HCT116 (cell line): Measurements from ENCODE around the gene PDLIM3. TPM values are rescaled to one million over a fixed set of nuclear protein-coding genes. Genes with fewer than 3 reads are reported as not detected.

Source experiments
- ATAC-seq: fragments of 200-7000 bp; cut with Tn5 transposase; 2 replicates; pipeline ENCODE4 v1.9.1; 2020; ENCODE audit warnings: mild to moderate bottlenecking, moderate library complexity
- BruUV-seq: library from RNA; stranded (reverse); fragments of 400-500 nt; replicated peaks from 2 replicates; lab custom pipeline; 2021; lab: Mats Ljungman, UMichigan
- CTCF ChIA-PET: fragments of 300-600 bp; sonication (Branson Sonifier 250); formaldehyde crosslinking; loops from one replicate; lab custom pipeline; 2021; ENCODE audit warnings: antibody characterized with exemption; lab: Charles Lee
- POLR2A ChIA-PET: fragments of 300-600, 350-600 bp; sonication (Branson Sonifier 250); formaldehyde crosslinking; loops from one replicate; lab custom pipeline; 2021; ENCODE audit warnings: antibody characterized with exemption; lab: Charles Lee
- RAD21 ChIA-PET, 2 experiments: fragments of 300-600 bp; sonication (Branson Sonifier 250); formaldehyde crosslinking; loops; one replicate each; lab custom pipeline; 2023; ENCODE audit warnings: low total read pairs in 2 of 2; ENCODE audit not compliant: uncharacterized antibody in 2 of 2, unreplicated experiment in 2 of 2, low non-redundant PET in 1 of 2; lab: Charles Lee
- DNase-seq: peaks from one replicate; pipeline ENCODE4 v3.0.0-alpha.2; 2010; ENCODE audit warnings: low read depth, low spot score
- H2AFZ ChIP-seq: fragments of 200-600 bp; shearing (Covaris generic), sonication (generic); 2 replicates; pipeline ENCODE4 v1.6.1; 2017; ENCODE audit warnings: low read depth, mixed run types, mixed read lengths, antibody characterized with exemption, low read length; ENCODE audit not compliant: poor library complexity, severe bottlenecking
- H3K27ac ChIP-seq: 2 replicates; pipeline ENCODE4 v1.5.1; 2012; ENCODE audit warnings: low read depth, low read length
- H3K27me3 ChIP-seq: fragments of 200-600 bp; sonication (generic); 2 replicates; pipeline ENCODE4 v1.6.1; 2016; ENCODE audit warnings: mixed run types, low read length, mixed read lengths; ENCODE audit not compliant: insufficient read depth
- H3K36me3 ChIP-seq, 2 experiments: fragments of 200-500 bp in 1 of 2; fragments of 200-600 bp in 1 of 2; sonication (Bioruptor generic) in 1 of 2; sonication (generic) in 1 of 2; 2 replicates each; pipeline versions ENCODE4 v1.5.1 to v1.6.1; 2014 to 2016; ENCODE audit warnings: low read length in 2 of 2, inconsistent platforms in 1 of 2, mixed read lengths in 1 of 2, mixed run types in 1 of 2; ENCODE audit not compliant: insufficient read depth in 2 of 2, control insufficient read depth in 1 of 2
- H3K4me1 ChIP-seq, 2 experiments: fragments of 200-600 bp in 1 of 2; sonication (generic) in 1 of 2; 2 replicates each; pipeline versions ENCODE4 v1.5.1 to v1.6.1; 2012 to 2017; ENCODE audit warnings: low read length in 2 of 2, inconsistent platforms in 1 of 2, mild to moderate bottlenecking in 1 of 2, mixed read lengths in 1 of 2, mixed run types in 1 of 2, moderate library complexity in 1 of 2; ENCODE audit not compliant: insufficient read depth in 2 of 2, control insufficient read depth in 1 of 2
- H3K4me2 ChIP-seq: fragments of 200-600 bp; sonication (generic); 2 replicates; pipeline ENCODE4 v1.6.1; 2017; ENCODE audit warnings: mixed run types, low read length, mixed read lengths
- H3K4me3 ChIP-seq, 2 experiments: fragments of 200-600 bp in 1 of 2; sonication (generic) in 1 of 2; replicated peaks in 1 of 2; 2 replicates each; pipeline ENCODE4 v1.5.1; 2011 to 2016; ENCODE audit warnings: low read length in 2 of 2, control low read depth in 1 of 2, low read depth in 1 of 2, mild to moderate bottlenecking in 1 of 2, mixed read lengths in 1 of 2, mixed run types in 1 of 2
- H3K79me2 ChIP-seq: fragments of 200-600 bp; sonication (generic); 2 replicates; pipeline ENCODE4 v1.6.1; 2017; ENCODE audit warnings: mild to moderate bottlenecking, mixed run types, low read length, moderate library complexity, mixed read lengths; ENCODE audit not compliant: insufficient read depth
- H3K9ac ChIP-seq: fragments of 200-600 bp; sonication (generic); 2 replicates; pipeline ENCODE4 v1.6.1; 2016; ENCODE audit warnings: low read length, mixed read lengths
- H3K9me2 ChIP-seq: fragments of 200-600 bp; sonication (generic), shearing (Covaris generic); 2 replicates; pipeline ENCODE4 v1.6.1; 2017; ENCODE audit warnings: mixed run types, mild to moderate bottlenecking, moderate library complexity; ENCODE audit not compliant: insufficient read depth
- H3K9me3 ChIP-seq, 2 experiments: fragments of 200-500 bp in 1 of 2; fragments of 200-600 bp in 1 of 2; sonication (Bioruptor generic) in 1 of 2; sonication (generic) in 1 of 2; 2 replicates each; pipeline ENCODE4 v1.6.1; 2014 to 2017; ENCODE audit warnings: low read length in 2 of 2, mixed read lengths in 2 of 2, inconsistent platforms in 1 of 2, low read depth in 1 of 2, mild to moderate bottlenecking in 1 of 2, mixed run types in 1 of 2, moderate library complexity in 1 of 2; ENCODE audit not compliant: control insufficient read depth in 1 of 2, insufficient read depth in 1 of 2
- H4K20me1 ChIP-seq: fragments of 200-600 bp; sonication (generic), shearing (Covaris generic); 2 replicates; pipeline ENCODE4 v1.6.1; 2017; ENCODE audit warnings: mixed run types, mild to moderate bottlenecking, moderate library complexity; ENCODE audit not compliant: insufficient read depth
- CBX3 ChIP-seq: IDR thresholded peaks from 2 replicates; pipeline ENCODE4 v1.6.1; 2012; ENCODE audit warnings: low read depth
- CEBPB ChIP-seq: IDR thresholded peaks from 2 replicates; pipeline ENCODE4 v1.6.1; 2012; ENCODE audit warnings: low read depth
- EGR1 ChIP-seq: IDR thresholded peaks from 2 replicates; pipeline ENCODE4 v1.6.1; 2012; ENCODE audit warnings: low read depth
- ELF1 ChIP-seq: IDR thresholded peaks from 2 replicates; pipeline ENCODE4 v1.6.1; 2012; ENCODE audit warnings: low read depth, borderline replicate concordance
- EZH2phosphoT487 ChIP-seq: fragments of 200-600 bp; IDR thresholded peaks from 2 replicates; pipeline ENCODE4 v1.6.1; 2018; ENCODE audit warnings: antibody characterized with exemption, borderline replicate concordance
- JUND ChIP-seq: IDR thresholded peaks from 2 replicates; pipeline ENCODE4 v1.6.1; 2012
- POLR2AphosphoS5 ChIP-seq: IDR thresholded peaks from 2 replicates; pipeline ENCODE4 v1.6.1; 2011; ENCODE audit warnings: mild to moderate bottlenecking, low read depth, low read length, moderate library complexity
- SIN3A ChIP-seq: IDR thresholded peaks from 2 replicates; pipeline ENCODE4 v1.6.1; 2012; ENCODE audit warnings: low read depth
- SP1 ChIP-seq: IDR thresholded peaks from 2 replicates; pipeline ENCODE4 v1.6.1; 2012; ENCODE audit warnings: low read depth
- SRF ChIP-seq: IDR thresholded peaks from 2 replicates; pipeline ENCODE4 v1.6.1; 2012; ENCODE audit warnings: low read depth
- TCF7L2 ChIP-seq: IDR thresholded peaks from 2 replicates; pipeline ENCODE4 v1.7.0; 2011; ENCODE audit warnings: borderline replicate concordance, inconsistent platforms; ENCODE audit not compliant: insufficient read depth, insufficient read length; ENCODE audit errors: extremely low read depth
- YY1 ChIP-seq: IDR thresholded peaks from 2 replicates; pipeline ENCODE4 v1.6.1; 2011; ENCODE audit warnings: low read length, low read depth, moderate library complexity, mild to moderate bottlenecking; ENCODE audit not compliant: insufficient replicate concordance; ENCODE audit errors: extremely low read depth
- ZFX ChIP-seq: fragments of 450-650 bp; IDR thresholded peaks from 2 replicates; pipeline ENCODE4 v1.6.1; 2017
- ZNF274 ChIP-seq: fragments of 200-500 bp; sonication (Bioruptor generic); IDR thresholded peaks from 2 replicates; pipeline ENCODE4 v1.6.1; 2014; ENCODE audit warnings: mild to moderate bottlenecking, low read depth, low read length, inconsistent platforms
- intact Hi-C: fragments of 100-400 bp; cut with micrococcal nuclease; formaldehyde crosslinking; loops from 2 replicates; pipeline ENCODE4 v1.10.0; 2022
- total RNA-seq: library from RNA; stranded (reverse); gene quantifications from one replicate; pipeline ENCODE4 v1.2.1, GENCODE V29; 2021; ENCODE audit not compliant: unreplicated experiment
- TF ChIP-seq, protein P1 (sequence below): IDR thresholded peaks from 2 replicates; pipeline ENCODE4 v1.6.1; 2012; ENCODE audit warnings: low read depth
- TF ChIP-seq, protein P2 (sequence below), 3 experiments: fragments of 200-600 bp in 1 of 3; sonication (generic) in 1 of 3; IDR thresholded peaks in 2 of 3; conservative IDR thresholded peaks in 1 of 3; 2 replicates each; pipeline ENCODE4 v1.5.1; 2012 to 2017; ENCODE audit warnings: low read depth in 2 of 3, low read length in 2 of 3, antibody characterized with exemption in 1 of 3, borderline replicate concordance in 1 of 3, control low read depth in 1 of 3, mild to moderate bottlenecking in 1 of 3, mixed read lengths in 1 of 3, mixed run types in 1 of 3, moderate library complexity in 1 of 3; ENCODE audit not compliant: insufficient read depth in 1 of 3
- TF ChIP-seq, protein P3 (sequence below): IDR thresholded peaks from 2 replicates; pipeline ENCODE4 v1.6.1; 2012
- TF ChIP-seq, protein P4 (sequence below): IDR thresholded peaks from 2 replicates; pipeline ENCODE4 v1.6.1; 2012

PDLIM3 gene
- total RNA-seq, 1 experiment from 2014 or later, result 11.5 TPM

DNA sequence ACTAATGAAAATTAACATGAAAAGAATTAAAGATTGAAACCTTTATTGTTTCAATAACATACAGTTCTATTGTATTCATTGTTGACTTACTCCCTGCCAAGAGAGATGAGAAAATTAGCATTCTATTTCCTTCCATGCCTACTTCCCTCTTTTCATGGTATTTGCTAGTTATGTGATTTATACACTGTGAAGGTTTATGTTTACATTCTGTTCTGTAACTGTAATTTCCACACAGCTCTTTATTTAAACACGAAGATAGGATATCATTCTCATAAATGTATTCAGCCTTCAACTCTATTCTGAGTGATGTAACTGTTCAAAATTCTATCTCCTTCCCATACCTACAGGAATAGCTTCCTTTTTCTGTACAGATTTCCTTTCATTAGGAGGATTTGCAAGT lies 70.4 kb downstream of the PDLIM3 start:
- intact Hi-C loops, result no loop called here
- H3K27ac ChIP-seq, result no peak overlapping the region
- H2AFZ ChIP-seq, result no peak overlapping the region
- RAD21 ChIA-PET, result no interaction called here
- H3K79me2 ChIP-seq, result no peaks in the 10 kb centered on the region
- DNase-seq (no peak), ATAC-seq (no peak)
- POLR2A ChIA-PET, result no interaction called here
- no peaks in the 10 kb centered on the region for H3K9me3 ChIP-seq
- H3K4me1 ChIP-seq, result no peaks in the 10 kb centered on the region
- no peaks in the 10 kb centered on the region for H3K27me3 ChIP-seq
- no peak overlapping the region for H3K4me3 ChIP-seq
- H4K20me1 ChIP-seq, result no peaks in the 10 kb centered on the region
- H3K9me2 ChIP-seq, result no peaks in the 10 kb centered on the region
- no TSS peak for BruUV-seq
- TF ChIP-seq, protein P1, sequence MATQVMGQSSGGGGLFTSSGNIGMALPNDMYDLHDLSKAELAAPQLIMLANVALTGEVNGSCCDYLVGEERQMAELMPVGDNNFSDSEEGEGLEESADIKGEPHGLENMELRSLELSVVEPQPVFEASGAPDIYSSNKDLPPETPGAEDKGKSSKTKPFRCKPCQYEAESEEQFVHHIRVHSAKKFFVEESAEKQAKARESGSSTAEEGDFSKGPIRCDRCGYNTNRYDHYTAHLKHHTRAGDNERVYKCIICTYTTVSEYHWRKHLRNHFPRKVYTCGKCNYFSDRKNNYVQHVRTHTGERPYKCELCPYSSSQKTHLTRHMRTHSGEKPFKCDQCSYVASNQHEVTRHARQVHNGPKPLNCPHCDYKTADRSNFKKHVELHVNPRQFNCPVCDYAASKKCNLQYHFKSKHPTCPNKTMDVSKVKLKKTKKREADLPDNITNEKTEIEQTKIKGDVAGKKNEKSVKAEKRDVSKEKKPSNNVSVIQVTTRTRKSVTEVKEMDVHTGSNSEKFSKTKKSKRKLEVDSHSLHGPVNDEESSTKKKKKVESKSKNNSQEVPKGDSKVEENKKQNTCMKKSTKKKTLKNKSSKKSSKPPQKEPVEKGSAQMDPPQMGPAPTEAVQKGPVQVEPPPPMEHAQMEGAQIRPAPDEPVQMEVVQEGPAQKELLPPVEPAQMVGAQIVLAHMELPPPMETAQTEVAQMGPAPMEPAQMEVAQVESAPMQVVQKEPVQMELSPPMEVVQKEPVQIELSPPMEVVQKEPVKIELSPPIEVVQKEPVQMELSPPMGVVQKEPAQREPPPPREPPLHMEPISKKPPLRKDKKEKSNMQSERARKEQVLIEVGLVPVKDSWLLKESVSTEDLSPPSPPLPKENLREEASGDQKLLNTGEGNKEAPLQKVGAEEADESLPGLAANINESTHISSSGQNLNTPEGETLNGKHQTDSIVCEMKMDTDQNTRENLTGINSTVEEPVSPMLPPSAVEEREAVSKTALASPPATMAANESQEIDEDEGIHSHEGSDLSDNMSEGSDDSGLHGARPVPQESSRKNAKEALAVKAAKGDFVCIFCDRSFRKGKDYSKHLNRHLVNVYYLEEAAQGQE, result no peak
- TF ChIP-seq ZFX (no peak), ELF1 (no peak), SRF (no peak), CEBPB (no peak), ZNF274 (no peak), EZH2phosphoT487 (no peak), CBX3 (no peak), YY1 (no peak), SIN3A (no peak), SP1 (no peak), TCF7L2 (no peak), JUND (no peak), POLR2AphosphoS5 (no peak), EGR1 (no peak)
- TF ChIP-seq, protein P2, sequence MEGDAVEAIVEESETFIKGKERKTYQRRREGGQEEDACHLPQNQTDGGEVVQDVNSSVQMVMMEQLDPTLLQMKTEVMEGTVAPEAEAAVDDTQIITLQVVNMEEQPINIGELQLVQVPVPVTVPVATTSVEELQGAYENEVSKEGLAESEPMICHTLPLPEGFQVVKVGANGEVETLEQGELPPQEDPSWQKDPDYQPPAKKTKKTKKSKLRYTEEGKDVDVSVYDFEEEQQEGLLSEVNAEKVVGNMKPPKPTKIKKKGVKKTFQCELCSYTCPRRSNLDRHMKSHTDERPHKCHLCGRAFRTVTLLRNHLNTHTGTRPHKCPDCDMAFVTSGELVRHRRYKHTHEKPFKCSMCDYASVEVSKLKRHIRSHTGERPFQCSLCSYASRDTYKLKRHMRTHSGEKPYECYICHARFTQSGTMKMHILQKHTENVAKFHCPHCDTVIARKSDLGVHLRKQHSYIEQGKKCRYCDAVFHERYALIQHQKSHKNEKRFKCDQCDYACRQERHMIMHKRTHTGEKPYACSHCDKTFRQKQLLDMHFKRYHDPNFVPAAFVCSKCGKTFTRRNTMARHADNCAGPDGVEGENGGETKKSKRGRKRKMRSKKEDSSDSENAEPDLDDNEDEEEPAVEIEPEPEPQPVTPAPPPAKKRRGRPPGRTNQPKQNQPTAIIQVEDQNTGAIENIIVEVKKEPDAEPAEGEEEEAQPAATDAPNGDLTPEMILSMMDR (IDR thresholded peaks at IDR 0.05 in 2 of 3, conservative IDR thresholded peaks at IDR 0.05 in 1 of 3; ENCODE audit: borderline replicate concordance in 1 of 3, insufficient read depth in 1 of 3, low read depth in 2 of 3, low read length in 2 of 3), result no peak
- TF ChIP-seq, protein P3, sequence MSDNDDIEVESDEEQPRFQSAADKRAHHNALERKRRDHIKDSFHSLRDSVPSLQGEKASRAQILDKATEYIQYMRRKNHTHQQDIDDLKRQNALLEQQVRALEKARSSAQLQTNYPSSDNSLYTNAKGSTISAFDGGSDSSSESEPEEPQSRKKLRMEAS, result no peak
- TF ChIP-seq, protein P4, sequence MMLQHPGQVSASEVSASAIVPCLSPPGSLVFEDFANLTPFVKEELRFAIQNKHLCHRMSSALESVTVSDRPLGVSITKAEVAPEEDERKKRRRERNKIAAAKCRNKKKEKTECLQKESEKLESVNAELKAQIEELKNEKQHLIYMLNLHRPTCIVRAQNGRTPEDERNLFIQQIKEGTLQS, result no peak
- no peak overlapping the region for H3K4me2 ChIP-seq
- CTCF ChIA-PET, result no interaction called here
- no peak overlapping the region for H3K9ac ChIP-seq
- no peaks in the 10 kb centered on the region for H3K36me3 ChIP-seq
